SH-SY5Y (cell line): ENCODE results near the gene RIOK2.

ENCODE experiments used
- GATA2 ChIP-seq: IDR thresholded peaks from 2 replicates; pipeline ENCODE4 v1.6.1; 2011; ENCODE audit warnings: mild to moderate bottlenecking, low read depth, low read length
- GATA3 ChIP-seq: IDR thresholded peaks from 2 replicates; pipeline ENCODE4 v1.6.1; 2011; ENCODE audit warnings: low read depth, mild to moderate bottlenecking, low read length, moderate library complexity

RIOK2 gene

DNA sequence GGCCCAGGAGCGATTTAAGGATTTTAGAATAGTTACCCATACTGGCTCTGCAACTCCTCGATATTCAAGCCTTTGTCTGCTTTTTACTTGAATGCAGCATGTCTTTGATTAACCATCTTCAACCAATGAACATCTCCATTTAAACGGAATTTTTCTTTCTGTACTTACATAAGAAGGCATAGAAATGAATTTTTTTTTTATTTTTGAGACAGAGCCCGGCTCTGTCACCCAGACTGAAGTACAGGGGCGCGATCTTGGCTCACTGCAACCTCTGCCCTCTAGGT, 825 bp upstream of the RIOK2 start:
- TF ChIP-seq GATA2 (no peak), GATA3 (no peak)

DNA sequence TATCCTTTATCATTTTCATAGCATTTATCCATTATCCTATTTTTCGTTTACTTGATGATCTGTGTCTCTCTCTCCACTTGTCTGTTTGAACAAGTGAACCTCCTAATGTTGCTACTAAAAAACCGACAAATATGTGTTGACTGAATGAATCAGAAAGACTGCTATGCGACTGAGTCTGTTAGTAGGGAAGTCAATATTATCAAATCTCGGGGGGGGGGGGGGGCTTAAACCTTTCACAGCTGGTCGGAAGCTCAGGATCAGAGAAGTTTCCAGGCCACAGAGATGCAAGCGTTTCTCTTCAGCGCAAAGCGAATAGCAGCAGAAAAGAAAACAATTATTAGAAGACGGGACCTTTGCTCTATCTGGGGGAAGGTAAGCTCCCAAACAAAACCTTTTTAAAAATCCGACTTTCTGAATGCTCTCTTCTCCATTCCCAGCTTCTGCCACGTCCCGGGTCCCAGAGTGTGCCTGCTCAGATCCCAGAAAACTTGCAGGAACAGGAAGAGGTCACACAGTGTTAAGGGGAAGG, 412 bp downstream of the RIOK2 start:
- TF ChIP-seq GATA2, result no peak
- TF ChIP-seq GATA3, result no peak

DNA sequence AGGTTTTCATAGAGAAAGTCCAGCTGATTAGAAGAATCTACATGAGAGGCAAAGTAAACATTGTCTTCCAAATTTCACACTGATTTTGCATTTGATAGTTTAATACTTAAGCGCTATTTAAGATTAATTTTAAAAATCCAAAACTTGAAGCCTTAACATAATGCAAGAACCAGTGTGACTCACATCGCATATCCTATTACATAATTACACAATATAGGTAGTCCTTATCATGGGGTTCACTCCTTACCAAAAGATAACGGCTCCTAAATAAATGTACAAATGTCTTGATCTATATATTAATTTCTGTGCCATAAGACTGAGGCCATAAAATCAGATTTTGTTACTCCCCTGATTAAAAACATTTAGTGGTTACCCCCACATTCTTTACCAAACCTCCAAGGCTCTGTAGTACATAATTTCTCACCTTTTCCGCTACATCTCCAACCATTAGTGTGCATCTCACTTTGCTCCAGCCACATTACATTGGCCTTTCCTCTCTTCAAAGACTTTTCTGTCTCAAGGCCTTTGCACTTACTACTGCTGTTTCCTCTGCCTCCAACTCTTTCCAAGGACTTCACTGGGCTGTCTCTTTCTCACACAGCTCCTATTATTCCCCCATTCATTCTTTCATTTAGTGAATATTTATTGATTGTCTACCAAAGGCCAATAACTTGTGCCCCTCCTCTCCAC, 1.0 kb downstream of the RIOK2 start:
- no peak for TF ChIP-seq GATA3
- TF ChIP-seq GATA2, result no peak

DNA sequence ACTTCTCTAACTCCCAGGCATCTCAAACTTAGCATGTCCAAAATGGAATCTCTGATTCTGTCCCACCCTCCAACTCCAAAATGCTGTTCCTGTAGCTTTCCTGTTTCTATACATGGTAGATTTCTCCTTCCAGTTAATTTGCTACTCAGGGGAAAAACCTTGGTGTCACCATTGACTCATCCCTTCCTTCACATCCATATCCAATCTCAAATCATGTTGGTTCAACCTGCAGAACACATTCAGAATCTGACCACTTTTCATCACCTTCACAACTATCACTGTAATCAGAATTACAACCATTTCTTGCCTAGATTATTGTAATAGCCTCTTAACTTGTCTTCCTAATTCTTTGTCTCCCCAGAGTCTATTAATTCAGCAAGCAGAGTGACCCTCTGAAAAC, 10.8 kb downstream of the RIOK2 start:
- TF ChIP-seq GATA3 (no peak), GATA2 (no peak)

DNA sequence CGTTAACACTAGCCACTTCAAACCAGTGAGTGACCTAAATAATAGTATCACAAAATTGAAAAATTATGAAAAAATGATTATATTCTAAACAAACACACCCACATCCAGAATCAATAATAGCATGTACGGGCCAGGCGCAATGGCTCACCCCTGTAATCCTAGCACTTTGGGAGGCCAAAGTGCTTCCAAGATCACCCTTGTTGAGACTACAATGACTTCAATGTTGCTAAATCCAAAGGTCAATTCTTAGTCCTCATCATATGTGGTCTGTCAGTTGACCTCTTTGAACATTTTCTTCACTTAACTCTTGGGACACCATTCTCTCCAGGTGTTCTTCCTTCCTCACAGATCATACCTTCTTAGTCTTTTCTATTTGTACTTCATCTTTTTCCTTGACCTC, 11.3 kb downstream of the RIOK2 start:
- no peak for TF ChIP-seq GATA3
- TF ChIP-seq GATA2, result no peak

- no peak for TF ChIP-seq GATA3
- TF ChIP-seq GATA2, result no peak
Observed at GRCh38 chr5:97167435-97167834, 15.6 kb downstream of the RIOK2 start.

GRCh38 chr5:97165726-97166125, 17.3 kb downstream of the RIOK2 start:
- TF ChIP-seq GATA2 (no peak), GATA3 (no peak)

DNA sequence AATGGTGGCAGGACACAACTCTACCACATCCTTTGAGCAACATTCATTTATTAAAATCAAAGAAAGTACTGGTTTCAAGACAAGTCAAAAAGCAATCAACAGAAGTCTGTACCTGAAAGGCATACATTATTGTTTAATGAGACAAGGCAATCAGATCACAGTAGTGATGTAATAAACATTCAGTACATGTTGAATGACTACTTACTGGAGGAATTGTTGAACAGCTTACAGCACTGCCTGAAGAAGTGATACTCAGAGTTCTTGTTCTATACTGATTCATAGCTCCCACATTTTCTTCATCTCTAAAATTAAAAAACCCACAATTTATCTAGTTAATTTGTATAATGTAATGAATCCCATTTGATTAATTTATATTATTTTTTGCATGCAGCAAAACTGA, 18.2 kb downstream of the RIOK2 start:
- no peak for TF ChIP-seq GATA2
- TF ChIP-seq GATA3, result no peak

DNA sequence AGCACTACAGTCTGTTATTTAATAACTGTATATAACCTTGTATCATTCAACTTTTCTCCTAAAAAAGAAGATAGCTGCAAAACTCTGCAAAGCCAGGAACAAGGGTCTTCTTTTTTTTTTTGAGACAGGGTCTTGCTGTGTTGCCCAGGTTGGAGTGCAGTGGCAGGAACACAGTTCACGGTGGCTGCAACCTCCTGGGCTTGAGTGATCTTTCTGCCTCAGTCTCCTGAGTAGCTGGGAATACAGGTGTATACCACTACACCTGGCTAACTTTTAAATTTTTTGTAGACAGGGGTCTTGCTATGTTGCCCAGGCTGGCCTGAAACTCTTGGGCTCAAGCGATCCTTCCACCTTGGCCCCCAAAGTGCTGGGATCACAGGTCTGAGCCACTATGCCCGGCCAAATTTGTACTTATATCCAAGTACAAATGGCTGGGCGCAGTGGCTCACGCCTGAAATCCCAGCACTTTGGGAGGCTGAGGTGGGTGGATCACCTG, 19.2 kb downstream of the RIOK2 start:
- TF ChIP-seq GATA3 (no peak), GATA2 (no peak)

GRCh38 chr5:97163360-97163764, 19.7 kb downstream of the RIOK2 start:
- TF ChIP-seq GATA2, result no peak
- TF ChIP-seq GATA3, result no peak

- TF ChIP-seq GATA3, result no peak
- TF ChIP-seq GATA2, result no peak
Observed at GRCh38 chr5:97162045-97162444, 21.0 kb downstream of the RIOK2 start.

GRCh38 chr5:97157689-97158088, 25.4 kb downstream of the RIOK2 start:
- no peak for TF ChIP-seq GATA3
- TF ChIP-seq GATA2, result no peak

DNA sequence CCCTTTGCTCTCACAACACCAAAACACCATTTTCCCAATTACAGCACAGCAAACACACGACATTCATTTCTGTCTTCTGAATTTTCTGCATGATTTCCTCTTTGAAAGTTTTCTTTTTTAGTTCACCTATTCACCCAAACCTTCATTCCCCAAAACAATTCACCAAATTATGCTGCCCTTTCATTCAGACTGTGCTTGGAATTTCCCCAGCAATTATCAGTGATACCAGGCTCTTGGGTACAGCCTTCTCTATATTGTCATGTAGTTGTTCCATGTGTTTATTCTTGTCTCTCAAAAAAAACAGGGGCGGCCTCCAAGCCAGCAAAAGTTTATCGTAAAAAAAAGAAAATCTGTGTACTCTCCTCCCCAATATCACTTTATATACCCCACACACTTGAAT, 31.7 kb downstream of the RIOK2 start:
- TF ChIP-seq GATA2, result no peak
- no peak for TF ChIP-seq GATA3

DNA sequence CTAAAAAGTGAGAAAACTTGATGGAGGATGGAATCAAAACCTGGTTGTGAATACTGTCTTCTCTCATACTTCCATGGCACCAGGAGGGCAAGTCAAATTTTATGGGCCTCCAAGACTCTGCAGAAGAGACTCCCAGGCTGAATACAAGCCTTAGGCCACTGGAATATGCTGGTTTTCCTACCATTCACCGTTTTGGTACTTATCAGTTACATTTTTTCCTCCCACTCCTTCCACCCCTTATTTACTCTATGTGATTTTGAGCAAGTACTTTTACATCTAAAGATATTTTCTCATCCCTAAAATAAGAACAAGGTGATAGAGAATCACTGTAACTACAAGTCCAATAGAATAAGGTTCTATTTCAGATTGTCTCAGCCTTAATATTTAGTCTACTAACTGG, 32.6 kb downstream of the RIOK2 start:
- TF ChIP-seq GATA3 (no peak), GATA2 (no peak)

- no peak for TF ChIP-seq GATA3
Observed at GRCh38 chr5:97149709-97150108, 33.3 kb downstream of the RIOK2 start.

DNA sequence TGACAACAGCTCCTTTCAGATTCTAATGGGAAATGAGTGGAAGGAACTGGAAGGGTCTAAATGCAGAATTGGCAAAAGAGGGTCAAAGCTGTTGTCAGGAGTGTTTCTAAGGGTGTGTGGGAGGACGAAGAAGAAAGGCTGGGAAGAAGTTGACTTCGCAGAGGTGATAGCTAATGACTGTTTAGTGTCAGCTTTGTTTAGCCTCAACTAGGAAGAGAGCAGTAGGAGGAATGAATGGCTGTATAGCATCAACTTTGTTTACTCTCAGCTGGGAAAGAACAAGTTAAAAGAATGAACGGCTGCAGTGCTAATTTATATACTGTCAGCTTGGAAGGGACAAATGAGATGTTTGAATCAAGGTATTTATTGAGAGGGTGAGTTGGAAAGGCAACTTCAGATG, 34.8 kb downstream of the RIOK2 start:
- TF ChIP-seq GATA2, result no peak
- no peak for TF ChIP-seq GATA3
